ENCODE data around the gene TAF3. TPM values are rescaled to one million over a fixed set of nuclear protein-coding genes. Genes with fewer than 3 reads are reported as not detected.

The TAF3 gene
- total RNA-seq, 1 donor from 2014 or later, result 7.7 TPM

GRCh38 chr10:7932301-7933036 lies 114.2 kb downstream of the TAF3 start:
- DNase-seq (ENCODE audit: low spot score), result no peak

- no peak for DNase-seq (ENCODE audit: low spot score)
Measured at GRCh38 chr10:7933262-7933661, 115.0 kb downstream of the TAF3 start.

- DNase-seq (ENCODE audit: low spot score), result no peak
Measured at GRCh38 chr10:7933757-7934156, 115.5 kb downstream of the TAF3 start.

GRCh38 chr10:7937315-7937945 lies 119.1 kb downstream of the TAF3 start:
- no peak for DNase-seq (ENCODE audit: low spot score)

- no peak for DNase-seq (ENCODE audit: low spot score)
Measured at GRCh38 chr10:7941576-7941975, 123.3 kb downstream of the TAF3 start.

- no peak for DNase-seq (ENCODE audit: low spot score)
Measured at GRCh38 chr10:7942316-7942715, 124.0 kb downstream of the TAF3 start.

GRCh38 chr10:7942859-7943258 lies 124.6 kb downstream of the TAF3 start:
- DNase-seq (ENCODE audit: low spot score), result no peak

GRCh38 chr10:7944215-7944480 lies 125.8 kb downstream of the TAF3 start:
- no peak for DNase-seq (ENCODE audit: low spot score)

- no peak for DNase-seq (ENCODE audit: low spot score)
Measured at GRCh38 chr10:7944537-7944936, 126.2 kb downstream of the TAF3 start.

GRCh38 chr10:7945034-7945433 lies 126.7 kb downstream of the TAF3 start:
- no peak for DNase-seq (ENCODE audit: low spot score)

- DNase-seq (ENCODE audit: low spot score), result no peak
Measured at GRCh38 chr10:7945469-7946187, 127.3 kb downstream of the TAF3 start.

GRCh38 chr10:7948371-7949000 lies 130.2 kb downstream of the TAF3 start:
- DNase-seq (ENCODE audit: low spot score), result no peak

- no peak for DNase-seq (ENCODE audit: low spot score)
Measured at GRCh38 chr10:7950981-7951847, 132.9 kb downstream of the TAF3 start.

- DNase-seq (ENCODE audit: low spot score), result no peak
Measured at GRCh38 chr10:7952266-7952665, 134.0 kb downstream of the TAF3 start.

- DNase-seq (ENCODE audit: low spot score), result no peak
Measured at GRCh38 chr10:7953447-7953846, 135.1 kb downstream of the TAF3 start.

- DNase-seq (ENCODE audit: low spot score), result no peak
Measured at GRCh38 chr10:7955446-7955845, 137.1 kb downstream of the TAF3 start.

GRCh38 chr10:7956508-7956907 lies 138.2 kb downstream of the TAF3 start:
- DNase-seq (ENCODE audit: low spot score), result no peak

- DNase-seq (ENCODE audit: low spot score), result no peak
Measured at GRCh38 chr10:7957591-7957990, 139.3 kb downstream of the TAF3 start.

- no peak for DNase-seq (ENCODE audit: low spot score)
Measured at GRCh38 chr10:7958442-7958841, 140.1 kb downstream of the TAF3 start.

- DNase-seq (ENCODE audit: low spot score), result no peak
Measured at GRCh38 chr10:7960108-7960507, 141.8 kb downstream of the TAF3 start.

- DNase-seq (ENCODE audit: low spot score), result no peak
Measured at GRCh38 chr10:7962592-7962991, 144.3 kb downstream of the TAF3 start.

- no peak for DNase-seq (ENCODE audit: low spot score)
Measured at GRCh38 chr10:7965457-7965856, 147.2 kb downstream of the TAF3 start.
